ENCODE results near the gene PTPN3.

PTPN3 gene

GRCh38 chr9:109493648-109494047 lies 4.5 kb downstream of the PTPN3 start:
- no peak for TF ChIP-seq TAF1 (IDR thresholded peaks at IDR 0.05; ENCODE audit: borderline replicate concordance, insufficient read depth, low read length)
- no peak for TF ChIP-seq SIN3A (IDR thresholded peaks at IDR 0.05; ENCODE audit: borderline replicate concordance, insufficient read depth, low read length)
- no peak for TF ChIP-seq POLR2AphosphoS5 (IDR thresholded peaks at IDR 0.05; ENCODE audit: low read depth, low read length)

GRCh38 chr9:109491590-109491989 lies 6.5 kb downstream of the PTPN3 start:
- TF ChIP-seq REST (IDR thresholded peaks at IDR 0.05; ENCODE audit: insufficient read depth in 1 of 2, low read depth in 2 of 2, low read length in 2 of 2) (no peak), SIN3A (IDR thresholded peaks at IDR 0.05; ENCODE audit: borderline replicate concordance, insufficient read depth, low read length) (no peak), TAF1 (IDR thresholded peaks at IDR 0.05; ENCODE audit: borderline replicate concordance, insufficient read depth, low read length) (no peak), POLR2AphosphoS5 (IDR thresholded peaks at IDR 0.05; ENCODE audit: low read depth, low read length) (no peak), FOXP2 (optimal IDR thresholded peaks at IDR 0.05; ENCODE audit: borderline replicate concordance, extremely low read depth, extremely low read length, insufficient read depth) (no peak)

- TF ChIP-seq TAF1 (IDR thresholded peaks at IDR 0.05; ENCODE audit: borderline replicate concordance, insufficient read depth, low read length): no peak
- no peak for TF ChIP-seq POLR2AphosphoS5 (IDR thresholded peaks at IDR 0.05; ENCODE audit: low read depth, low read length)
- no peak for TF ChIP-seq FOXP2 (optimal IDR thresholded peaks at IDR 0.05; ENCODE audit: borderline replicate concordance, extremely low read depth, extremely low read length, insufficient read depth)
- TF ChIP-seq REST (IDR thresholded peaks at IDR 0.05; ENCODE audit: insufficient read depth in 1 of 2, low read depth in 2 of 2, low read length in 2 of 2): no peak
- TF ChIP-seq SIN3A (IDR thresholded peaks at IDR 0.05; ENCODE audit: borderline replicate concordance, insufficient read depth, low read length): no peak
Measured at GRCh38 chr9:109488791-109489492, 9.2 kb downstream of the PTPN3 start.

GRCh38 chr9:109488351-109488750 lies 9.8 kb downstream of the PTPN3 start:
- TF ChIP-seq POLR2AphosphoS5 (IDR thresholded peaks at IDR 0.05; ENCODE audit: low read depth, low read length): no peak
- TF ChIP-seq FOXP2 (optimal IDR thresholded peaks at IDR 0.05; ENCODE audit: borderline replicate concordance, extremely low read depth, extremely low read length, insufficient read depth): no peak
- no peak for TF ChIP-seq SIN3A (IDR thresholded peaks at IDR 0.05; ENCODE audit: borderline replicate concordance, insufficient read depth, low read length)
- TF ChIP-seq TAF1 (IDR thresholded peaks at IDR 0.05; ENCODE audit: borderline replicate concordance, insufficient read depth, low read length): no peak
- no peak for TF ChIP-seq REST (IDR thresholded peaks at IDR 0.05; ENCODE audit: insufficient read depth in 1 of 2, low read depth in 2 of 2, low read length in 2 of 2)

- TF ChIP-seq REST (IDR thresholded peaks at IDR 0.05; ENCODE audit: insufficient read depth in 1 of 2, low read depth in 2 of 2, low read length in 2 of 2) (no peak), FOXP2 (optimal IDR thresholded peaks at IDR 0.05; ENCODE audit: borderline replicate concordance, extremely low read depth, extremely low read length, insufficient read depth) (no peak), TAF1 (IDR thresholded peaks at IDR 0.05; ENCODE audit: borderline replicate concordance, insufficient read depth, low read length) (no peak), POLR2AphosphoS5 (IDR thresholded peaks at IDR 0.05; ENCODE audit: low read depth, low read length) (no peak), SIN3A (IDR thresholded peaks at IDR 0.05; ENCODE audit: borderline replicate concordance, insufficient read depth, low read length) (no peak)
Measured at GRCh38 chr9:109487247-109487646, 10.9 kb downstream of the PTPN3 start.
